ENCODE results near the gene RPP21. TPM values are rescaled to one million over a fixed set of nuclear protein-coding genes. Genes with fewer than 3 reads are reported as not detected.

Gene RPP21
- total and polyA plus RNA-seq, 2 experiments from 2014 or later, result 47.4 to 65.5 TPM

- peak within 1 kb of the TSS; percentile 89 for H3K27ac ChIP-seq
- H3K9me3 ChIP-seq (ENCODE audit: low read depth), result no peaks in the 10 kb centered on the region
- peak within 1 kb of the TSS; percentile 78 for H3K4me3 ChIP-seq
- TF ChIP-seq CTCF (IDR thresholded peaks at IDR 0.05; ENCODE audit: low read depth, low read length), result no peak
- H3K4me1 ChIP-seq (ENCODE audit: low read depth), result peaks cover 9% of the 10 kb centered on the region
- peak; percentile 87 to 88 for DNase-seq (ENCODE audit: low read depth in 1 of 2, low spot score in 1 of 2)
- no peaks in the 10 kb centered on the region for H3K27me3 ChIP-seq
- H3K36me3 ChIP-seq, result peaks cover 11% of the 10 kb centered on the region
Observed at GRCh38 chr6:30326526-30327231, 18.3 kb upstream of the RPP21 start, which contains the start of gene TRIM39. Gene TRIM39, plus strand, starts transcription at chr6:30326927. Its CDS starts 2,391 bp downstream, at chr6:30329318.

- peaks cover 15% of the 10 kb centered on the region for H3K36me3 ChIP-seq
- H3K27me3 ChIP-seq, result no peaks in the 10 kb centered on the region
- H3K27ac ChIP-seq, result peak overlapping the region; percentile 89
- peaks cover 9% of the 10 kb centered on the region for H3K4me1 ChIP-seq (ENCODE audit: low read depth)
- no peaks in the 10 kb centered on the region for H3K9me3 ChIP-seq (ENCODE audit: low read depth)
- TF ChIP-seq CTCF (IDR thresholded peaks at IDR 0.05; ENCODE audit: low read depth, low read length), result no peak
- DNase-seq (ENCODE audit: low read depth in 1 of 2, low spot score in 1 of 2), result no peak
- peak overlapping the region; percentile 78 for H3K4me3 ChIP-seq
Observed at GRCh38 chr6:30327232-30327746, 17.7 kb upstream of the RPP21 start.

- Histone ChIP-seq H3K36me3 (peaks cover 15% of the 10 kb centered on the region), H3K27me3 (no peaks in the 10 kb centered on the region), H3K9me3 (ENCODE audit: low read depth) (no peaks in the 10 kb centered on the region), H3K27ac (no peak overlapping the region), H3K4me1 (ENCODE audit: low read depth) (peaks cover 9% of the 10 kb centered on the region), H3K4me3 (no peak overlapping the region)
- TF ChIP-seq CTCF (IDR thresholded peaks at IDR 0.05; ENCODE audit: low read depth, low read length), result no peak
- DNase-seq (ENCODE audit: low read depth in 1 of 2, low spot score in 1 of 2), result no peak
Observed at GRCh38 chr6:30328397-30328796, 16.6 kb upstream of the RPP21 start.

GRCh38 chr6:30329331-30329730, 15.6 kb upstream of the RPP21 start:
- no peak for DNase-seq (ENCODE audit: low read depth in 1 of 2, low spot score in 1 of 2)
- TF ChIP-seq CTCF (IDR thresholded peaks at IDR 0.05; ENCODE audit: low read depth, low read length), result no peak
- peaks cover 9% of the 10 kb centered on the region for H3K4me1 ChIP-seq (ENCODE audit: low read depth)

GRCh38 chr6:30331981-30332380, 13.0 kb upstream of the RPP21 start:
- peaks cover 37% of the 10 kb centered on the region for H3K36me3 ChIP-seq
- TF ChIP-seq CTCF (IDR thresholded peaks at IDR 0.05; ENCODE audit: low read depth, low read length), result no peak
- H3K4me1 ChIP-seq (ENCODE audit: low read depth), result no peaks in the 10 kb centered on the region
- no peak for DNase-seq (ENCODE audit: low read depth in 1 of 2, low spot score in 1 of 2)
- no peak overlapping the region for H3K4me3 ChIP-seq
- H3K27me3 ChIP-seq, result no peaks in the 10 kb centered on the region
- H3K27ac ChIP-seq, result no peak overlapping the region
- H3K9me3 ChIP-seq (ENCODE audit: low read depth), result no peaks in the 10 kb centered on the region

More at GRCh38 chr6:30329331-30329730, 15.6 kb upstream of the RPP21 start:
- Histone ChIP-seq H3K27me3 (no peaks in the 10 kb centered on the region), H3K36me3 (peaks cover 18% of the 10 kb centered on the region), H3K9me3 (ENCODE audit: low read depth) (no peaks in the 10 kb centered on the region), H3K27ac (no peak overlapping the region), H3K4me3 (no peak overlapping the region)

All from cardiac muscle cell (in vitro differentiated cells and primary cell).